Immature natural killer cell (primary cell): ENCODE measurements around the gene ALPG. TPM values are rescaled to one million over a fixed set of nuclear protein-coding genes. Genes with fewer than 3 reads are reported as not detected.
A peak's percentile ranks its signal among the peaks of the same experiment; 100 is the strongest.
"Not testable (repeated sequence)": the region's sequence is repeated elsewhere in the genome, so short reads cannot be mapped to it uniquely, and the experiment has no call there.

Source experiments
- DNase-seq, 3 donors: peaks; one replicate each; pipeline ENCODE4 v3.0.0; 2022; ENCODE audit warnings: mixed read lengths in 1 of 3
- H3K27ac Mint-ChIP-seq, 6 donors: one replicate each; pipeline ENCODE4 v1.8.0; 2020; ENCODE audit warnings: mixed read lengths in 6 of 6, mild to moderate bottlenecking in 5 of 6, inconsistent platforms in 4 of 6, moderate library complexity in 3 of 6
- H3K27me3 Mint-ChIP-seq, 3 donors: one replicate each; pipeline ENCODE4 v1.8.0; 2020 to 2021; ENCODE audit warnings: low read depth in 3 of 3, mild to moderate bottlenecking in 3 of 3, mixed read lengths in 3 of 3, moderate library complexity in 3 of 3, inconsistent platforms in 1 of 3
- H3K36me3 Mint-ChIP-seq, 3 donors: one replicate each; pipeline ENCODE4 v1.8.0; 2020; ENCODE audit warnings: mixed read lengths in 3 of 3, inconsistent platforms in 2 of 3, mild to moderate bottlenecking in 2 of 3
- H3K4me1 Mint-ChIP-seq, 2 donors: one replicate each; pipeline ENCODE4 v1.8.0; 2020; ENCODE audit warnings: inconsistent platforms in 2 of 2, mild to moderate bottlenecking in 2 of 2, mixed read lengths in 2 of 2, moderate library complexity in 1 of 2
- H3K4me3 Mint-ChIP-seq, 5 donors: one replicate each; pipeline ENCODE4 v1.8.0; 2020; ENCODE audit warnings: mild to moderate bottlenecking in 5 of 5, mixed read lengths in 5 of 5, inconsistent platforms in 3 of 5, moderate library complexity in 3 of 5
- H3K9me3 Mint-ChIP-seq, 6 donors: one replicate each; pipeline ENCODE4 v1.8.0; 2020; ENCODE audit warnings: mild to moderate bottlenecking in 6 of 6, mixed read lengths in 6 of 6, inconsistent platforms in 4 of 6, moderate library complexity in 3 of 6
- polyA plus RNA-seq, 3 donors: library from polyadenylated mRNA; unstranded; fragments of 300-500 nt; fragmentation: Illumina TruSeq; gene quantifications; one replicate each; pipeline ENCODE4 v1.2.3, GENCODE V29; 2021

The ALPG gene
- polyA plus RNA-seq, 3 donors from 2014 or later, result not detected

GRCh38 chr2:232431705-232432590, 25.3 kb downstream of the ALPG start:
- no peaks in the 10 kb centered on the region for H3K36me3 Mint-ChIP-seq
- H3K27me3 Mint-ChIP-seq, result peaks cover 0 to 8% (median 0%) of the 10 kb centered on the region in 3 donors
- no peak overlapping the region for H3K27ac Mint-ChIP-seq
- no peaks in the 10 kb centered on the region for H3K9me3 Mint-ChIP-seq
- no peak overlapping the region for H3K4me3 Mint-ChIP-seq
- H3K4me1 Mint-ChIP-seq, result no peaks in the 10 kb centered on the region
- DNase-seq, result no peak

GRCh38 chr2:232432598-232433184, 26.0 kb downstream of the ALPG start:
- Mint-ChIP-seq H3K27ac (no peak overlapping the region), H3K9me3 (no peaks in the 10 kb centered on the region), H3K4me3 (no peak overlapping the region), H3K36me3 (no peaks in the 10 kb centered on the region), H3K4me1 (no peaks in the 10 kb centered on the region), H3K27me3 (peaks cover 0 to 7% (median 0%) of the 10 kb centered on the region in 3 donors)
- DNase-seq, result no peak

GRCh38 chr2:232433622-232434021, 27.0 kb downstream of the ALPG start:
- not testable (repeated sequence) for DNase-seq, H3K4me1 Mint-ChIP-seq, H3K36me3 Mint-ChIP-seq, H3K27ac Mint-ChIP-seq, H3K9me3 Mint-ChIP-seq, H3K4me3 Mint-ChIP-seq, H3K27me3 Mint-ChIP-seq

- Mint-ChIP-seq H3K9me3 (no peaks in the 10 kb centered on the region), H3K27ac (no peak overlapping the region), H3K4me3 (no peak overlapping the region), H3K4me1 (no peaks in the 10 kb centered on the region), H3K36me3 (no peaks in the 10 kb centered on the region), H3K27me3 (peaks cover 0 to 4% (median 0%) of the 10 kb centered on the region in 3 donors)
- DNase-seq, result no peak
These were observed 27.4 kb downstream of the ALPG start for GRCh38 chr2:232434091-232434490.

GRCh38 chr2:232434563-232435374, 28.1 kb downstream of the ALPG start:
- DNase-seq, result no peak
- peaks cover 0 to 2% (median 0%) of the 10 kb centered on the region in 3 donors for H3K27me3 Mint-ChIP-seq
- no peaks in the 10 kb centered on the region for H3K36me3 Mint-ChIP-seq
- peaks cover 0 to under 1% of the 10 kb centered on the region in 2 donors for H3K4me1 Mint-ChIP-seq
- no peaks in the 10 kb centered on the region for H3K9me3 Mint-ChIP-seq
- no peak overlapping the region for H3K4me3 Mint-ChIP-seq
- H3K27ac Mint-ChIP-seq, result no peak overlapping the region

- Mint-ChIP-seq H3K27me3 (peaks cover 0 to 2% (median 0%) of the 10 kb centered on the region in 3 donors), H3K36me3 (no peaks in the 10 kb centered on the region), H3K27ac (no peak overlapping the region), H3K9me3 (no peaks in the 10 kb centered on the region), H3K4me1 (peaks cover 0 to 6% of the 10 kb centered on the region in 2 donors), H3K4me3 (no peak overlapping the region)
- DNase-seq, result no peak
These were observed 28.7 kb downstream of the ALPG start for GRCh38 chr2:232435375-232435648.

GRCh38 chr2:232435805-232436204, 29.2 kb downstream of the ALPG start:
- H3K9me3 Mint-ChIP-seq, result no peaks in the 10 kb centered on the region
- DNase-seq, result no peak
- H3K27ac Mint-ChIP-seq, result no peak overlapping the region
- no peaks in the 10 kb centered on the region for H3K36me3 Mint-ChIP-seq
- H3K27me3 Mint-ChIP-seq, result peaks cover 0 to 2% (median 2%) of the 10 kb centered on the region in 3 donors
- H3K4me3 Mint-ChIP-seq, result no peak overlapping the region
- H3K4me1 Mint-ChIP-seq, result peaks cover 0 to 8% of the 10 kb centered on the region in 2 donors

GRCh38 chr2:232436381-232437194, 29.9 kb downstream of the ALPG start:
- H3K27ac Mint-ChIP-seq, result no peak overlapping the region
- H3K36me3 Mint-ChIP-seq, result no peaks in the 10 kb centered on the region
- H3K9me3 Mint-ChIP-seq, result no peaks in the 10 kb centered on the region

GRCh38 chr2:232437195-232437571, 30.5 kb downstream of the ALPG start:
- Mint-ChIP-seq H3K4me1 (peaks cover 0 to 8% of the 10 kb centered on the region in 2 donors), H3K9me3 (no peaks in the 10 kb centered on the region), H3K4me3 (no peak overlapping the region), H3K27me3 (peaks cover 0 to 2% (median 2%) of the 10 kb centered on the region in 3 donors), H3K36me3 (no peaks in the 10 kb centered on the region), H3K27ac (no peak overlapping the region)
- DNase-seq, result no peak

More at GRCh38 chr2:232436381-232437194, 29.9 kb downstream of the ALPG start:
- peaks cover 0 to 2% (median 2%) of the 10 kb centered on the region in 3 donors for H3K27me3 Mint-ChIP-seq
- H3K4me3 Mint-ChIP-seq, result no peak overlapping the region
- H3K4me1 Mint-ChIP-seq, result peaks cover 0 to 8% of the 10 kb centered on the region in 2 donors
- DNase-seq, result no peak

GRCh38 chr2:232438091-232438490, 31.4 kb downstream of the ALPG start:
- DNase-seq, result no peak
- Mint-ChIP-seq H3K27ac (no peak overlapping the region), H3K4me3 (no peak overlapping the region), H3K4me1 (peaks cover 0 to 8% of the 10 kb centered on the region in 2 donors), H3K36me3 (no peaks in the 10 kb centered on the region), H3K27me3 (peaks cover 0 to 2% (median 2%) of the 10 kb centered on the region in 3 donors), H3K9me3 (no peaks in the 10 kb centered on the region)

- Mint-ChIP-seq H3K36me3 (no peaks in the 10 kb centered on the region), H3K4me1 (peaks cover 0 to 8% of the 10 kb centered on the region in 2 donors), H3K4me3 (no peak overlapping the region), H3K27me3 (peaks cover 0 to 2% (median 2%) of the 10 kb centered on the region in 3 donors), H3K27ac (no peak overlapping the region), H3K9me3 (no peaks in the 10 kb centered on the region)
- peak in 1 of 3 donors; percentile 19 for DNase-seq
These were observed 32.5 kb downstream of the ALPG start for GRCh38 chr2:232438951-232439757.

GRCh38 chr2:232439758-232440135, 33.1 kb downstream of the ALPG start:
- no peaks in the 10 kb centered on the region for H3K36me3 Mint-ChIP-seq

More at GRCh38 chr2:232439758-232440135, 33.1 kb downstream of the ALPG start:
- no peak overlapping the region for H3K27ac Mint-ChIP-seq
- no peak for DNase-seq
- H3K4me3 Mint-ChIP-seq, result no peak overlapping the region
- H3K27me3 Mint-ChIP-seq, result peaks cover 0 to 2% (median 2%) of the 10 kb centered on the region in 3 donors
- peaks cover 0 to 8% of the 10 kb centered on the region in 2 donors for H3K4me1 Mint-ChIP-seq
- H3K9me3 Mint-ChIP-seq, result no peaks in the 10 kb centered on the region
